Endothelial cell of umbilical vein (primary cell): Measurements from ENCODE around the gene GARIN1A. TPM values are rescaled to one million over a fixed set of nuclear protein-coding genes. Genes with fewer than 3 reads are reported as not detected.

ENCODE experiments used
- BruUV-seq: library from RNA; stranded (reverse); fragments of 400-500 nt; replicated peaks from 2 replicates; lab custom pipeline; 2021; lab: Mats Ljungman, UMichigan
- CTCF ChIA-PET: fragments of 300-600, 350-600 bp; sonication (Branson Sonifier 250); formaldehyde crosslinking; loops from one replicate; lab custom pipeline; 2021; ENCODE audit warnings: antibody characterized with exemption, inconsistent platforms; lab: Charles Lee
- POLR2A ChIA-PET: fragments of 300-600, 350-600 bp; sonication (Branson Sonifier 250); formaldehyde crosslinking; loops from one replicate; lab custom pipeline; 2021; ENCODE audit warnings: antibody characterized with exemption, inconsistent platforms; lab: Charles Lee
- DNase-seq: peaks from one replicate; pipeline ENCODE4 v3.0.0-alpha.2; 2011; ENCODE audit warnings: low read depth, low spot score
- FAIRE-seq: peaks from 2 replicates; lab custom pipeline; 2011; peaks lifted over from hg19 to GRCh38; lab: Jason Lieb, UNC
- H2AFZ ChIP-seq: 2 replicates; pipeline ENCODE4 v1.6.0; 2012; ENCODE audit warnings: low read depth, low read length, control low read depth, inconsistent platforms
- H3K27ac ChIP-seq: 2 replicates; pipeline ENCODE4 v1.5.1; 2011; ENCODE audit warnings: low read depth, mild to moderate bottlenecking, control low read depth, low read length, moderate library complexity; ENCODE audit not compliant: insufficient read depth
- H3K27me3 ChIP-seq, 2 experiments: 2 replicates each; pipeline versions ENCODE4 v1.6.0 to v1.6.1; 2011; ENCODE audit warnings: low read length in 2 of 2, mixed read lengths in 1 of 2; ENCODE audit not compliant: control insufficient read depth in 2 of 2, insufficient read depth in 2 of 2
- H3K36me3 ChIP-seq, 2 experiments: 2 replicates in 1 of 2; 3 replicates in 1 of 2; pipeline ENCODE4 v1.5.1; 2011; ENCODE audit warnings: low read length in 2 of 2, mild to moderate bottlenecking in 1 of 2, moderate library complexity in 1 of 2; ENCODE audit not compliant: control insufficient read depth in 2 of 2, insufficient read depth in 2 of 2; ENCODE audit errors: extremely low read depth in 1 of 2
- H3K4me1 ChIP-seq: 3 replicates; pipeline ENCODE4 v1.5.1; 2011; ENCODE audit warnings: mild to moderate bottlenecking, low read length; ENCODE audit not compliant: control insufficient read depth, insufficient read depth; ENCODE audit errors: extremely low read depth
- H3K4me2 ChIP-seq: 2 replicates; pipeline ENCODE4 v1.6.1; 2011; ENCODE audit warnings: low read length, control low read depth, mixed read lengths; ENCODE audit not compliant: insufficient read depth
- H3K4me3 ChIP-seq, 3 experiments: fragments of 200-600 bp in 1 of 3; sonication (generic), shearing (Covaris generic) in 1 of 3; replicated peaks in 1 of 3; 2 replicates each; pipeline ENCODE4 v1.5.1; 2011 to 2016; ENCODE audit warnings: control low read depth in 3 of 3, low read length in 3 of 3, mild to moderate bottlenecking in 2 of 3, inconsistent platforms in 1 of 3, low read depth in 1 of 3, moderate library complexity in 1 of 3; ENCODE audit not compliant: insufficient read depth in 1 of 3
- H3K79me2 ChIP-seq: 2 replicates; pipeline ENCODE4 v1.6.0; 2012; ENCODE audit warnings: low read length, inconsistent platforms; ENCODE audit not compliant: control insufficient read depth, insufficient read depth
- H3K9ac ChIP-seq: replicated peaks from 2 replicates; pipeline ENCODE3; 2011; ENCODE audit warnings: low read length, control low read depth; ENCODE audit not compliant: insufficient read depth; ENCODE audit errors: extremely low read depth
- H3K9me1 ChIP-seq: replicated peaks from 3 replicates; pipeline ENCODE4 v1.6.0; 2011; ENCODE audit warnings: mild to moderate bottlenecking, low read length; ENCODE audit not compliant: control insufficient read depth, insufficient read depth; ENCODE audit errors: extremely low read depth
- H3K9me3 ChIP-seq: replicated peaks from 2 replicates; pipeline ENCODE4 v1.5.1; 2012; ENCODE audit warnings: low read length, inconsistent platforms; ENCODE audit not compliant: control insufficient read depth, insufficient read depth
- H4K20me1 ChIP-seq: replicated peaks from 2 replicates; pipeline ENCODE3; 2011; ENCODE audit warnings: mild to moderate bottlenecking, low read length; ENCODE audit not compliant: control insufficient read depth, insufficient read depth; ENCODE audit errors: extremely low read depth
- CTCF ChIP-seq, 2 donors: IDR thresholded peaks; 1 replicate in 1 of 2; 2 replicates in 1 of 2; pipeline ENCODE4 v1.5.1; 2011; ENCODE audit warnings: low read length in 2 of 2, mild to moderate bottlenecking in 2 of 2, moderate library complexity in 2 of 2, control low read depth in 1 of 2, inconsistent platforms in 1 of 2, low read depth in 1 of 2; ENCODE audit not compliant: insufficient read depth in 1 of 2; ENCODE audit errors: extremely low read depth in 1 of 2
- EZH2 ChIP-seq: IDR thresholded peaks from 2 replicates; pipeline ENCODE4 v1.6.1; 2012; ENCODE audit warnings: borderline replicate concordance, low read depth, mild to moderate bottlenecking, moderate library complexity, low read length, inconsistent platforms; ENCODE audit not compliant: severe bottlenecking
- FOS ChIP-seq: IDR thresholded peaks from 2 replicates; pipeline ENCODE4 v1.6.1; 2011; ENCODE audit warnings: mild to moderate bottlenecking, low read length, moderate library complexity, borderline replicate concordance; ENCODE audit not compliant: insufficient read depth
- GATA2 ChIP-seq: IDR thresholded peaks from 2 replicates; pipeline ENCODE4 v1.7.0; 2011; ENCODE audit warnings: low read depth, mild to moderate bottlenecking, moderate library complexity, mixed read lengths, low read length; ENCODE audit not compliant: insufficient read length, insufficient read depth
- JUN ChIP-seq: IDR thresholded peaks from 2 replicates; pipeline ENCODE4 v1.6.1; 2011; ENCODE audit warnings: borderline replicate concordance, low read depth; ENCODE audit not compliant: insufficient read length, insufficient read depth
- MAX ChIP-seq: IDR thresholded peaks from 2 replicates; pipeline ENCODE4 v1.6.1; 2011; ENCODE audit not compliant: insufficient read depth, insufficient read length
- MYC ChIP-seq: IDR thresholded peaks from one replicate; pipeline ENCODE4 v1.6.1; 2011; ENCODE audit warnings: mild to moderate bottlenecking, low read depth, low read length
- POLR2AphosphoS5 ChIP-seq: IDR thresholded peaks from 2 replicates; pipeline ENCODE4 v1.6.1; 2012; ENCODE audit warnings: low read depth, mild to moderate bottlenecking, control low read depth, low read length, moderate library complexity; ENCODE audit not compliant: insufficient read depth
- dilution Hi-C: fragments of 300-500 bp; cut with MboI; formaldehyde crosslinking; loops from one replicate; pipeline ENCODE4 v1.15.0; 2019; ENCODE audit warnings: low sequenced_read_pairs; ENCODE audit not compliant: extremely low pct_ligation_motif_present
- intact Hi-C: fragments of 100-400 bp; cut with micrococcal nuclease; formaldehyde crosslinking; loops from one replicate; pipeline ENCODE4 v1.10.0; 2022
- polyA plus RNA-seq, 4 experiments: library from polyadenylated mRNA; depleted of rRNA in 3 of 4; stranded (reverse) in 3 of 4; unstranded in 1 of 4; fragments of >200 nt; gene quantifications; 2 replicates each; pipeline versions ENCODE4 v1.2.1 to v1.2.3, GENCODE V29; 2011 to 2012; ENCODE audit warnings: missing spikeins in 1 of 4
- total RNA-seq: library from RNA; stranded (reverse); gene quantifications from 2 replicates; pipeline ENCODE4 v1.2.3, GENCODE V29; 2021

GARIN1A gene
- total and polyA plus RNA-seq, 2 donors (not counting 3 experiments of a cell fraction or from before 2014, with no cell fraction given), result 0.65 to 3.6 TPM

DNA sequence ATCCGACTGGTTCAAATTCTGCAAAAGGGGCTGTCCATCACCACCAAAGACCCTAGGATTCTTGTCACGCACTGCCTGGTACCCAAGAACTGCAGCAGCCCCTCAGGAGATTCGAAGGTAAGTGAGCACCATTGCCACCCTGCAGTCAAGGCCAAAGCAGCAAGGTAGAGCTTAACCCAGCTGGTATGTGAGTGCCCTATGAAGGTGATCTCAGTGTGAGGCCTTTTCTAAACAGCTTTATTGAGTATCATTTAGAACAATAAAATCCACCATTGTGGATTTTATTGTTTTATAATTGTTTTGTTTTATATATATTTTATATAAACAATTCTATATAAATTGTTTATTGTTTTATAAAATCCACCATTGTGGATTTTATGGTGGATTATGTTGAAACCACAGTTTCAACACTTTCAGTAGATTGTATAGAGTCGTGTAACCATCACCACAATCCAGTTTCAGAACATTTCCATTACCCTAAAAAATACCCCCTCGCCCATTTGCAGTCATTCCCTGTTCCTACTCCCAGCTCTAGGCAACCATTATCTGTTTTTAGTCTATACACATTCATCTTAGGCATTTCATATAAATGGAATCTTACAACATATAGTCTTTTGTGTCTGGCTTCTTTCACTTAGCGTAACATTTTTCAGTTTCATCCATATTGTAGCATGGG is 47.0 kb downstream of the GARIN1A start:
- ChIA-PET POLR2A (no interaction called here), CTCF (interaction anchor here (1.0 kb wide), 1 partner anchor 47 kb away, joined by 3 read pairs; the partner anchor contains the start of gene GARIN1A)
- Histone ChIP-seq H3K9me1 (no peaks in the 10 kb centered on the region), H3K79me2 (no peaks in the 10 kb centered on the region), H3K9me3 (no peaks in the 10 kb centered on the region), H2AFZ (no peak overlapping the region), H3K9ac (no peak overlapping the region), H3K27ac (no peak overlapping the region), H3K4me3 (no peak overlapping the region), H3K4me1 (peaks cover 8% of the 10 kb centered on the region), H3K36me3 (no peaks in the 10 kb centered on the region), H3K27me3 (peaks cover 4% of the 10 kb centered on the region in 2 experiments), H4K20me1 (no peaks in the 10 kb centered on the region), H3K4me2 (no peak overlapping the region)
- FAIRE-seq, result no peak
- intact Hi-C loops (no loop called here), dilution Hi-C loops (no loop called here)
- TF ChIP-seq GATA2, result no peak
- TF ChIP-seq FOS, result no peak
- no peak for TF ChIP-seq JUN
- no peak for TF ChIP-seq MAX
- no peak for TF ChIP-seq EZH2
- BruUV-seq, result no TSS peak
- DNase-seq, result no peak

- H3K9ac ChIP-seq, result no peak overlapping the region
- intact Hi-C loops (no loop called here), dilution Hi-C loops (no loop called here)
- no peak overlapping the region for H3K4me2 ChIP-seq
- ChIA-PET POLR2A (no interaction called here), CTCF (interaction anchor here (1.3 kb wide), 1 partner anchor 13 kb away, joined by 4 read pairs; no protein-coding TSS in a partner anchor)
- H3K36me3 ChIP-seq, result no peaks in the 10 kb centered on the region
- BruUV-seq, result no TSS peak
- no peaks in the 10 kb centered on the region for H3K9me3 ChIP-seq
- H3K4me3 ChIP-seq, result no peak overlapping the region
- FAIRE-seq (no peak), DNase-seq (no peak)
- no peaks in the 10 kb centered on the region for H3K9me1 ChIP-seq
- TF ChIP-seq POLR2AphosphoS5, result no peak
- no peak for TF ChIP-seq CTCF (IDR thresholded peaks at IDR 0.05; ENCODE audit: extremely low read depth in 1 of 2, insufficient read depth in 1 of 2, low read depth in 1 of 2, low read length in 2 of 2)
- TF ChIP-seq MAX, result no peak
- no peak for TF ChIP-seq MYC
- TF ChIP-seq EZH2, result no peak
- no peak for TF ChIP-seq FOS
- no peak for TF ChIP-seq GATA2
- TF ChIP-seq JUN, result no peak
- H3K79me2 ChIP-seq, result no peaks in the 10 kb centered on the region
- peaks cover 13 to 15% of the 10 kb centered on the region in 2 experiments for H3K27me3 ChIP-seq
- H3K27ac ChIP-seq, result no peak overlapping the region
- H2AFZ ChIP-seq, result no peak overlapping the region
- no peaks in the 10 kb centered on the region for H3K4me1 ChIP-seq
- H4K20me1 ChIP-seq, result no peaks in the 10 kb centered on the region
Observed at GRCh38 chr7:128721376-128721775, 49.3 kb downstream of the GARIN1A start.
